C4-2B (cell line): ENCODE results near the gene FBRSL1.

Source experiments
- ZFX ChIP-seq: fragments of 450-650 bp; IDR thresholded peaks from 2 replicates; pipeline ENCODE4 v1.6.1; 2017
- TF ChIP-seq, protein P1 (sequence below): fragments of 450-650 bp; conservative IDR thresholded peaks from 2 replicates; pipeline ENCODE4 v1.5.1; 2017; ENCODE audit warnings: mild to moderate bottlenecking

DNA sequence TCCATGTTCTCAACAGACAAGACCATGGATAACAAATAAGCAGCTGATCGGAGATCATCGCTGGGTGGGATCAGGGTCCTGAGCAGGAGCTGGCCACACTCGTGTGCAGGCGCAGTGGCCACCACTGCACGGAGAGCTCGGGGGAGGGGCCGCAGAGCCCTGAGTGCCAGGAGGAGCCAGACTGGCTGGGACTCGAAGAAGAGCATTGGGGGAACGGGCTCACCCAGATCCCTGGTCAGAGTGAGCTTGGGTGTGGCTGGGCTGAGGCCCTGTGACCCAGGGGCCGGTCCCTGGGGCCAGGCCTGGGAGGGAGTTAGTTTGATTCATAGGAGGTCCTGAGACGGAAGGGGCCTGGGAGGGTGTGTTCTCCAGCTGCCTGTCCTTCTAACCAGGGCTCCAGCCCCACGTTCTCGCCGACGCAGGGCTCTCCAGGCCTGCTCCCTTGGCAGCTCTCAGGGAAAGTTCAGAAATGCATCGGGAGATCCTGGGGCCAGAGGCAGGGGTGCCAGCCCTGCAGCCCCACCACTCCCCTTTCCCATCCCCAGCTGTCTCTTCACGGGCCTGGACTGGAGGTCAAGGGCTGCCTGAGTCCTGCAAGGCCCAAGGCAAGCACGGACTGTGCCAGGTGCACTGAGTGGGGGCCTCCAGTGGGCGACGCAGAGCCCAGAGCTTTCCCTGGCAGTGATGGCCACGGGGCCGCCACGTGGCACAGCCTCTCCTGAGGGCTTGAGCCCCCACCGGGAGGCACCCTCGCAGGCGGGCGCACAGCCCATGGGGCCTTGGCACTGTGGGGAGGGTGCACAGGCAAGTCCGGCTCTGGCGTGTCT, 48.1 kb downstream of the FBRSL1 start:
- TF ChIP-seq, protein P1, sequence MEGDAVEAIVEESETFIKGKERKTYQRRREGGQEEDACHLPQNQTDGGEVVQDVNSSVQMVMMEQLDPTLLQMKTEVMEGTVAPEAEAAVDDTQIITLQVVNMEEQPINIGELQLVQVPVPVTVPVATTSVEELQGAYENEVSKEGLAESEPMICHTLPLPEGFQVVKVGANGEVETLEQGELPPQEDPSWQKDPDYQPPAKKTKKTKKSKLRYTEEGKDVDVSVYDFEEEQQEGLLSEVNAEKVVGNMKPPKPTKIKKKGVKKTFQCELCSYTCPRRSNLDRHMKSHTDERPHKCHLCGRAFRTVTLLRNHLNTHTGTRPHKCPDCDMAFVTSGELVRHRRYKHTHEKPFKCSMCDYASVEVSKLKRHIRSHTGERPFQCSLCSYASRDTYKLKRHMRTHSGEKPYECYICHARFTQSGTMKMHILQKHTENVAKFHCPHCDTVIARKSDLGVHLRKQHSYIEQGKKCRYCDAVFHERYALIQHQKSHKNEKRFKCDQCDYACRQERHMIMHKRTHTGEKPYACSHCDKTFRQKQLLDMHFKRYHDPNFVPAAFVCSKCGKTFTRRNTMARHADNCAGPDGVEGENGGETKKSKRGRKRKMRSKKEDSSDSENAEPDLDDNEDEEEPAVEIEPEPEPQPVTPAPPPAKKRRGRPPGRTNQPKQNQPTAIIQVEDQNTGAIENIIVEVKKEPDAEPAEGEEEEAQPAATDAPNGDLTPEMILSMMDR = no peak
- TF ChIP-seq ZFX = no peak
